Activated naive CD8-positive, alpha-beta T cell (primary cell): ENCODE measurements around the gene GAK.

ENCODE experiments used
- H3K27ac Mint-ChIP-seq: one replicate; pipeline ENCODE4 v1.8.0; 2021; ENCODE audit warnings: mixed read lengths
- H3K27me3 Mint-ChIP-seq: one replicate; pipeline ENCODE4 v1.8.0; 2021; ENCODE audit warnings: mixed read lengths
- H3K36me3 Mint-ChIP-seq: one replicate; pipeline ENCODE4 v1.8.0; 2021; ENCODE audit warnings: mixed read lengths
- H3K4me1 Mint-ChIP-seq: one replicate; pipeline ENCODE4 v1.8.0; 2021; ENCODE audit warnings: low read depth, mixed read lengths
- H3K4me3 Mint-ChIP-seq: one replicate; pipeline ENCODE4 v1.8.0; 2021; ENCODE audit warnings: mild to moderate bottlenecking, mixed read lengths
- H3K9me3 Mint-ChIP-seq: one replicate; pipeline ENCODE4 v1.8.0; 2021; ENCODE audit warnings: low read depth, mixed read lengths

Gene GAK

GRCh38 chr4:830601-831482 lies 101.3 kb downstream of the GAK start:
- no peaks in the 10 kb centered on the region for H3K9me3 Mint-ChIP-seq
- no peak overlapping the region for H3K4me3 Mint-ChIP-seq
- H3K4me1 Mint-ChIP-seq, result peaks cover 1% of the 10 kb centered on the region
- no peak overlapping the region for H3K27ac Mint-ChIP-seq
- no peaks in the 10 kb centered on the region for H3K36me3 Mint-ChIP-seq
- H3K27me3 Mint-ChIP-seq, result peaks cover 11% of the 10 kb centered on the region

DNA sequence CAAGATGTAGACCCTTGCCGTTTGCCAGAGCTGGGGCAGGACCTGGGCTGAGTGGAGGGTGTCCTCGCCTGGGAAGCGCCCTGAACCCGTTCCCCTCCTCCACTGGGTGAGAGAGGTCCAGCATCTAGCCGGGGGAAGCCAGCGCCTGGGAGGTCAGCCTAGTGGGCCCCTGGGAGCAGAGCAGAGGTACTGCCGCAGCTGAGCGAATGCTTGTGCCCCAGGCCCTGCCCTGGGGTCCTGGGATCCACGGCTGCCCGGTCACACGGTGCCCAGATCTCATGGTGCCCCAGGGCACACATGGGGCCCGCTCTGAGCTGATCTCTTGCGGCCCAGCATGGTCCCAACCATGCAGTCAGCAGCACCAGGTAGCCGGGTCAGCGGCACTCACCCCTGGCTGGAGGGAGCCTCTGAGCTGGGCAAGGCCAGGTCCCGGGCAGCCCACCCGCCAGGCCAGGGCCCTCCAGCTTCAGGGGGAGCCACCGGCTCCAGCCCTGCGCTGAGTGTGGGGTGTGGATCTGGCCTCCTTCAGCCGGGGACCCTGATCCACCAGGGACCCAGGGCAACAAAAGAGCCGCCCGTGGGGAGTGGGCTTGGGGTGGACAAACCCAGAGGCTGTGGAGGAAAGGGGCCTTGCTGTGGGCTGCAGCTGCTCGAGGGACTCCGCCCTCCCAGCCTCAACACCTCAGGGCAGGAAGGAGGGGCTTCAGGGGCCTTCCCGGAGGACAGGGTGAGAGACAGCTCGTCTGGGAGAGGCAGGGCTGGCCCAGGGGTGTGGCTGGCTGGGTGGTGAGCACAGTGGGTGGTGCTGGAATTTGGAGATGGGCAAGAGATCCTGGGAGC lies 102.1 kb downstream of the GAK start:
- Mint-ChIP-seq H3K36me3 (no peaks in the 10 kb centered on the region), H3K4me3 (no peak overlapping the region), H3K27me3 (peaks cover 11% of the 10 kb centered on the region), H3K27ac (no peak overlapping the region), H3K4me1 (peaks cover 1% of the 10 kb centered on the region), H3K9me3 (no peaks in the 10 kb centered on the region)

DNA sequence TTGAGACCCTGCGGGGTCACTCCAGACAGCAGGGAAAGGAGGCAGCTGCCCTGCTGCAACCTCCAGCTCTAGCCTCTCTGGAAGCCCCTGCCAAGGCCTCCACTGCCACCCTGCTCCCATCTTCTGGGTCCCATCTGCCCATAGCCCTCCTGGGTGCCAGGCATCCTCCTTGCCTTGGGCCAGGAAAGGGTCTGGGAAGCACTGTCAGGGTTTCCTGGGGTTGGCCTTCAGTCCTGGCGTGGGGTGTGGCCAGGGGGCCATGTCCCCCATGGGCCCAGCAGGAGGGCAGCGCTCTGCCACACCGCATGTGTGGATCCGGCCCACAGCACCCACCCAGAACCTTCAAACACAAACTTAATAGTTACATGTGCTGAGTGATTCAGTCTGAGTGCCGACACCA lies 102.8 kb downstream of the GAK start:
- H3K4me1 Mint-ChIP-seq, result peaks cover 3% of the 10 kb centered on the region
- H3K27ac Mint-ChIP-seq, result no peak overlapping the region
- peaks cover 11% of the 10 kb centered on the region for H3K27me3 Mint-ChIP-seq
- no peaks in the 10 kb centered on the region for H3K9me3 Mint-ChIP-seq
- H3K36me3 Mint-ChIP-seq, result no peaks in the 10 kb centered on the region
- no peak overlapping the region for H3K4me3 Mint-ChIP-seq

DNA sequence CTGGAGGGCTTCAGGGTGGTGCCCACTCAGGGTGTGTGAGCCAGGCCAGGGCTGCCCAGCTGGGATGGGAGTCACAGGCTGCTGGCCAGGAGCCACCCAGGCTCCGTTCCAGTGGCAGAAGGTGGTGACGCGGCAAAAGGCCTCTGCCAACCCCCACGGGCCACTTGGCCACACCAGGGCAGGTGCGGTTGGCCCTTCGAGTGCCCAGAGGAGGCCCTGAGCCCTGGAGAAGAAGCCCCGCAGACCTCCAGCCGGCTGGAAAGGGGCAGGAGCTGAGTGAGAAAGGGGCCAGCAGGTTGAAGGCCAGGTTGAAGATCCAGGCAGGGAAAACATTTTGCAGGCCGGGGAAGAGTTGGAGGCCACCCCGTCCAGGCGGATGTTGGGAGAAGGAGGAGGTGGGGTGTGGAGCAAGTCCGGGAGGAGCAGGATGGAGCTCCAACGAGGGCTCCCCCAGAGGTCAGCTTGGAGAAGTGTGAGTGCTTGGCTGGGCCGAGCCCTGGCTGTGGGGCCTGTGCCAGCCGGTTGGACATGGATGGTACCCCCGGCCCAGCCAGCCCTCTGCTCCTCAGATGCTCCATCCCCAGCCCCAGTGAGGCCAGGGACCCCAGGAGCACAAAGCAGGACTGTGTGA lies 103.4 kb downstream of the GAK start:
- Mint-ChIP-seq H3K27me3 (peaks cover 11% of the 10 kb centered on the region), H3K9me3 (no peaks in the 10 kb centered on the region), H3K4me1 (peaks cover 3% of the 10 kb centered on the region), H3K36me3 (no peaks in the 10 kb centered on the region), H3K27ac (no peak overlapping the region), H3K4me3 (no peak overlapping the region)

DNA sequence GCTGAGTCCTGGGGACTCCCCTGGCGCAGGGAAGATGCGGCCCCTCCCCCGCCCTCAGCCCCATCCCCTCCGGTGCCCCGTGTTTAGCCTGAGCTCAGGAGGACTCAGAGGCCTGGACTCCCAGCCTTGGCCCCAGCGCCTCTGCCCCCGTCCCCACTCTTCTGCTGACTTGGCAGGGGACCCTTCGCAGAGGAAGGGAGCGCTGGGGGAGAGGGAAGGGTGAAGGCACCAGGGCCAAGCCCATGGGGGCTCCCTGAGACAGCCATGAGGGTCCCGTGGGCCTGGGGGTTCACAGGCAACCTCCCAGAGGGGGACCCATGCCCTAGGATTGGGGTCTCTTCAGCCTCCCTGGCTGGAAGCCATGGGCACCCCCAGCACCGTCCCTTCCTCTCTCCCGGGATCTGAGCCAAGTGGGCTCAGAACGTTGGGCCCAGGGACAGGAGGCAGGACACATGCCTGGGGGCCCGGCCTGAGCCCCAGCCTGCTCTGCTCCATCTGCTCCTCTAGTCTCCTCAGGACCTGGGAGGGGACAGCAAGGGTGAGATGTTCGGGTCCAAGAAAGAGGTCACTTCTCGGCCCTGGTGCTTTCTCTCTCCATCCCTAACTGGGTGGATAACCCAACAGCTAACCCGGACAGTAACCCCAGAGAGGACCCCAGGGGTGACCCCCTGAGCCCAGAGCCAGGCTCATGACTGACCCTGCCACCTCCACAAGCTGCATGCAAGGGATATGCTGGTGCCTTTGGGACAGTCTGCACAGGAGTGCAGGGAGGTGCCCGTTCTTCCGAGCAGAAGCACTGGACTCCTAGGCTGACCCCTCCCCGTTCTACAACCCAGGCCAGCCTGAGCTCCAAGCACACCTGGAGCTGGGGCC lies 104.7 kb downstream of the GAK start:
- Mint-ChIP-seq H3K4me3 (no peak overlapping the region), H3K27ac (no peak overlapping the region), H3K27me3 (peaks cover 12% of the 10 kb centered on the region), H3K4me1 (peaks cover 3% of the 10 kb centered on the region), H3K9me3 (no peaks in the 10 kb centered on the region), H3K36me3 (no peaks in the 10 kb centered on the region)

- Mint-ChIP-seq H3K4me3 (no peak overlapping the region), H3K9me3 (no peaks in the 10 kb centered on the region), H3K27ac (no peak overlapping the region), H3K27me3 (peaks cover 20% of the 10 kb centered on the region), H3K36me3 (no peaks in the 10 kb centered on the region), H3K4me1 (peaks cover 3% of the 10 kb centered on the region)
These were observed 105.5 kb downstream of the GAK start for GRCh38 chr4:826508-827208.

GRCh38 chr4:825971-826330 lies 106.2 kb downstream of the GAK start, which contains the start of gene CPLX1:
CPLX1 (minus strand) TSS chr4:826129; CDS start chr4:824522, 1,607 bp downstream.
- Mint-ChIP-seq H3K27ac (no peak within 1 kb of the TSS), H3K36me3 (no peaks in the 10 kb centered on the region), H3K9me3 (no peaks in the 10 kb centered on the region), H3K4me3 (no peak within 1 kb of the TSS), H3K4me1 (peaks cover 3% of the 10 kb centered on the region), H3K27me3 (peaks cover 20% of the 10 kb centered on the region)

DNA sequence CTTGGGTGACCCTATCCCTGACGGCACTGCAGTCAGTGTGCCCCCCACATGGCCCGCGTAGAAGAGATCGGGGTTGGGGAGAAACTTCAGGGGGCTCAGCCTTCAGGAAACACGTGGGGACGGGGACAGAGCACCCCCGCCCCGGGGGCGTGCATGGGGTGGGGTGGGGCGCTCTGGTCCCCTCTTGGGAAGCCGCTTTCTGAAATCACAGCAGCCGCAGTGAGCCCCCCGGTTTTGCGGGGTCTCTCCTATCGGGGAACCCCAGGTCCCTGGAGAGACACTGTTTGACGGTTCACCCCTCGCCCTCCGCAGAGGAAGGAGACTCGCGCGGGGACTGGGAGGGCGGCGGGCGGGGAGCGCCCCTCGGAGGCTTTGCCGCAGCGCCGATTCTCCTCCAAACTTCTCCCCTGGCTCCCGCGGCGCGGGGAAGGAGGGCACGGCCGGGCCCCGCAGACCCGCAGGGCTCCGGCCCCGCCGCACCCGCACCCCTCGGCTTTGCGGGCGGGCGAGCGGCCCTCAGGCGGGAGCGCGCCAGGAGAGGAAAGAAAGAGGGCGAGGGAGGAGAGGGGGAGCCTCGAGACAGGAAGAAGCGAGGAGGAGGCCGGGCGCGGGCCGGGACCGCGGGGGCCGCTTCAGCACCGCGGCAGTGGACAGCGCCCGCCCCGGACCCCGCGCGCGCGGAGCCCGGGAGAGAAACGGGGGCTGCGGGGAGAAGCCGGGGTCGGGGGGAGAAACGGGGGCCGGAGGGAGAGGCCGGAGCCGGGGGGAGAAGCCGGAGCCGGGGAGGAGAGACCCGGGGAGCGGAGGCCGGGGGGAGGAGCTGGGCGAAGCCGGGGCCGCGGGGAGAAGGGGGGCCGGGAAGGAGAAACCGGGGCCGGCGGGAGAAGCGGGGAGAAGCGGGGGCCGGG lies 106.8 kb downstream of the GAK start:
- Mint-ChIP-seq H3K4me3 (no peak overlapping the region), H3K4me1 (peaks cover 3% of the 10 kb centered on the region), H3K27me3 (peaks cover 20% of the 10 kb centered on the region), H3K36me3 (no peaks in the 10 kb centered on the region), H3K27ac (no peak overlapping the region), H3K9me3 (no peaks in the 10 kb centered on the region)

- Mint-ChIP-seq H3K4me1 (peaks cover 3% of the 10 kb centered on the region), H3K27me3 (peaks cover 19% of the 10 kb centered on the region), H3K36me3 (no peaks in the 10 kb centered on the region), H3K9me3 (no peaks in the 10 kb centered on the region), H3K4me3 (peak overlapping the region; percentile 44), H3K27ac (no peak overlapping the region)
These were observed 107.6 kb downstream of the GAK start for GRCh38 chr4:824461-825062.

DNA sequence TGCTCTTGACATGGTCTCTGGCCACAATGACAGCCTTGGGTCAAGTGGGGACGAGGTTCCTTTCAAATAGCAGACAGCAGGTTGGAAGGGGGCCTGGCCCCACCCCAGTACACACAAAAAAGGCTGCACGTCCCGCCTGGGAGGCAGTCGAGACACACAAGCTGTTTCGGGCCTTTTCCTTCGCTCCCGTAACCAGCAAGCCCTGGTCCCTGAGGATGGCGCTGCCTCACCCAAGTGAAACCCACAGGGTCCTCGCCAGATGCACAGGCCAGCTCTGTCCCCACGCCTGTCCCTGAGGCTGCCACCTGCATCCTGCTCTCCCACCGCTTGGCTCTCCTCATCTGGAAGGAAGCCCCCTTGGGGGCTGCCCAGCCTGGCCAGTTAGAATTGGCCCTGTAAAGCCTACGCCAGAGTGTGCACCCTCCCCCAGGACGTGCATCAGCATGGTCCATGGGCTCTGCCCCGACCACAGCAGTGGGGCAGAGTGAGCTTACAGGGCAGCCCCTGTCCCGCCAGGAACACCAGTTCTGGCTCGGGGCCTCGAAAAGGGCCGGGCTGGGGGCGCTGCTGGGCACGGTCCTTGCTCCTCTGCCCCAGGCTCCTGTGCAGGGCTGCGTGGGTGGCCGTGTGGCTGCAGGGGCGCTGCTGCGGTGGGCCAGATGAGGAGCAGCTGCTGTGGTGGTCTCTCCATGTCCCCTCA lies 108.2 kb downstream of the GAK start:
- H3K4me3 Mint-ChIP-seq, result no peak overlapping the region
- H3K27ac Mint-ChIP-seq, result no peak overlapping the region
- peaks cover 3% of the 10 kb centered on the region for H3K4me1 Mint-ChIP-seq
- no peaks in the 10 kb centered on the region for H3K36me3 Mint-ChIP-seq
- peaks cover 17% of the 10 kb centered on the region for H3K27me3 Mint-ChIP-seq
- H3K9me3 Mint-ChIP-seq, result no peaks in the 10 kb centered on the region

GRCh38 chr4:823176-823760 lies 108.8 kb downstream of the GAK start:
- Mint-ChIP-seq H3K4me1 (peaks cover 3% of the 10 kb centered on the region), H3K27ac (no peak overlapping the region), H3K27me3 (peaks cover 15% of the 10 kb centered on the region), H3K9me3 (no peaks in the 10 kb centered on the region), H3K4me3 (no peak overlapping the region), H3K36me3 (no peaks in the 10 kb centered on the region)
